ENCODE data around the gene LIPN. TPM values are rescaled to one million over a fixed set of nuclear protein-coding genes. Genes with fewer than 3 reads are reported as not detected.

LIPN gene
- total RNA-seq, 1 donor from 2014 or later, result 1.0 TPM

GRCh38 chr10:88793712-88794299, 34.0 kb downstream of the LIPN start:
- H3K27ac ChIP-seq, result no peak overlapping the region
- H3K9me3 ChIP-seq, result no peaks in the 10 kb centered on the region
- H3K4me1 ChIP-seq, result no peaks in the 10 kb centered on the region
- no peak for TF ChIP-seq CTCF (IDR thresholded peaks at IDR 0.05)
- ATAC-seq (no peak), DNase-seq (no peak)
- H3K36me3 ChIP-seq, result no peaks in the 10 kb centered on the region
- H3K4me3 ChIP-seq, result no peak overlapping the region
- H3K27me3 ChIP-seq, result no peaks in the 10 kb centered on the region
- intact Hi-C loops (cut with DNase I), result no loop called here

- no peaks in the 10 kb centered on the region for H3K36me3 ChIP-seq
- no peak overlapping the region for H3K27ac ChIP-seq
- H3K9me3 ChIP-seq, result no peaks in the 10 kb centered on the region
- no peak for DNase-seq
- H3K4me3 ChIP-seq, result no peak overlapping the region
- H3K4me1 ChIP-seq, result no peaks in the 10 kb centered on the region
- TF ChIP-seq CTCF (IDR thresholded peaks at IDR 0.05), result no peak
- H3K27me3 ChIP-seq, result no peaks in the 10 kb centered on the region
- intact Hi-C loops (cut with DNase I), result no loop called here
- ATAC-seq, result no peak
These were observed 34.9 kb downstream of the LIPN start for GRCh38 chr10:88794731-88795130.

- Histone ChIP-seq H3K36me3 (no peaks in the 10 kb centered on the region), H3K9me3 (no peaks in the 10 kb centered on the region), H3K27me3 (no peaks in the 10 kb centered on the region), H3K27ac (no peak overlapping the region), H3K4me3 (no peak overlapping the region), H3K4me1 (no peaks in the 10 kb centered on the region)
- ATAC-seq (no peak), DNase-seq (no peak)
- no peak for TF ChIP-seq CTCF (IDR thresholded peaks at IDR 0.05)
- intact Hi-C loops (cut with DNase I), result no loop called here
These were observed 40.6 kb downstream of the LIPN start for GRCh38 chr10:88800152-88801125.

GRCh38 chr10:88802523-88803285, 42.9 kb downstream of the LIPN start, which contains the start of gene LIPM:
LIPM (plus strand) TSS chr10:88802730; CDS start chr10:88802897, 167 bp downstream.
- TF ChIP-seq CTCF (IDR thresholded peaks at IDR 0.05), result no peak
- intact Hi-C loops (cut with DNase I), result no loop called here
- DNase-seq (no peak), ATAC-seq (no peak)
- Histone ChIP-seq H3K9me3 (no peaks in the 10 kb centered on the region), H3K27me3 (no peaks in the 10 kb centered on the region), H3K4me1 (no peaks in the 10 kb centered on the region), H3K27ac (no peak within 1 kb of the TSS), H3K36me3 (no peaks in the 10 kb centered on the region), H3K4me3 (no peak within 1 kb of the TSS)

- Histone ChIP-seq H3K27me3 (no peaks in the 10 kb centered on the region), H3K36me3 (no peaks in the 10 kb centered on the region), H3K27ac (no peak overlapping the region), H3K4me1 (no peaks in the 10 kb centered on the region), H3K9me3 (no peaks in the 10 kb centered on the region), H3K4me3 (no peak overlapping the region)
- DNase-seq, result no peak
- intact Hi-C loops (cut with DNase I), result no loop called here
- TF ChIP-seq CTCF (IDR thresholded peaks at IDR 0.05), result no peak
- no peak for ATAC-seq
These were observed 43.8 kb downstream of the LIPN start for GRCh38 chr10:88803641-88804040.
